K562 (cell line): ENCODE data around the gene CLCN6. TPM values are rescaled to one million over a fixed set of nuclear protein-coding genes. Genes with fewer than 3 reads are reported as not detected.

Experiments used
- CBX1 ChIP-seq: sonication (generic); IDR thresholded peaks from 2 replicates; pipeline ENCODE4 v1.6.1; 2016; ENCODE audit warnings: antibody characterized with exemption, low read depth, mild to moderate bottlenecking
- CSDE1 ChIP-seq, 2 experiments: fragments of 450-650 bp; IDR thresholded peaks; 2 replicates each; pipeline ENCODE4 v1.6.1; 2016; ENCODE audit warnings: mild to moderate bottlenecking in 1 of 2
- JUN ChIP-seq, 2 experiments: sonication (generic) in 1 of 2; formaldehyde crosslinking in 1 of 2; IDR thresholded peaks; 2 replicates each; pipeline versions ENCODE4 v1.6.1 to v1.8.0; 2012 to 2022; ENCODE audit warnings: borderline replicate concordance in 2 of 2, mild to moderate bottlenecking in 2 of 2, improper control_type of control experiment in 1 of 2, low read depth in 1 of 2, low read length in 1 of 2, missing genetic modification reagents in 1 of 2
- RCOR1 ChIP-seq, 2 experiments: IDR thresholded peaks; 2 replicates each; pipeline ENCODE4 v1.6.1; 2012; ENCODE audit warnings: low read depth in 2 of 2, low read length in 2 of 2, borderline replicate concordance in 1 of 2, improper control_type of control experiment in 1 of 2
- SMAD2 ChIP-seq: fragments of 150-350 bp; IDR thresholded peaks from 2 replicates; pipeline ENCODE4 v1.6.1; 2014; ENCODE audit warnings: low read depth, mild to moderate bottlenecking, low read length
- SNRNP70 ChIP-seq: fragments of 200-400 bp; formaldehyde crosslinking; optimal IDR thresholded peaks from 2 replicates; pipeline ENCODE3; 2017; ENCODE audit warnings: low read depth, low read length
- polyA plus RNA-seq, 8 experiments: library from polyadenylated mRNA; depleted of rRNA in 4 of 8; stranded (reverse) in 5 of 8; unstranded in 3 of 8; fragments of >200 nt; fragmentation: Nextera tagmentation in 2 of 8; fragmentation: Illumina TruSeq in 1 of 8; extraction: Ambion mirVana in 2 of 8; extraction: Trizol in 1 of 8; gene quantifications; 2 replicates each; pipeline versions ENCODE4 v1.2.1 to v1.2.3, GENCODE V29; 2011 to 2014; ENCODE audit warnings: inconsistent platforms in 1 of 8, missing spikeins in 1 of 8
- total RNA-seq, 7 experiments: library from RNA; depleted of rRNA in 6 of 7; stranded (reverse); fragments of >200 nt in 6 of 7; fragmentation: Illumina TruSeq in 2 of 7; extraction: Trizol in 2 of 7; gene quantifications; 2 replicates each; pipeline versions ENCODE4 v1.2.1 to v1.2.3, GENCODE V29; 2011 to 2021; ENCODE audit warnings: low replicate concordance in 1 of 7
- TF ChIP-seq, protein P1 (sequence below): fragments of 450-650 bp; conservative IDR thresholded peaks from 2 replicates; pipeline ENCODE4 v1.6.1; 2016; ENCODE audit warnings: missing genetic modification characterization, low read depth, mild to moderate bottlenecking, control low read depth, missing compliant biosample characterization
- TF ChIP-seq, protein P2 (sequence below): fragments of 450-650 bp; IDR thresholded peaks from 2 replicates; pipeline ENCODE4 v1.6.1; 2016; ENCODE audit warnings: mild to moderate bottlenecking
- TF ChIP-seq, protein P3 (sequence below): sonication (generic); formaldehyde crosslinking; IDR thresholded peaks from 2 replicates; pipeline ENCODE4 v1.8.0; 2023; ENCODE audit warnings: mild to moderate bottlenecking, missing genetic modification reagents
- TF ChIP-seq, protein P4 (sequence below): fragments of 450-650 bp; formaldehyde crosslinking; IDR thresholded peaks from 2 replicates; pipeline ENCODE4 v1.4.0; 2022; ENCODE audit warnings: missing genetic modification characterization

CLCN6 gene
- total and polyA plus RNA-seq, 9 of the 15 experiments (the other 6 are each of a cell fraction or from before 2014, with no cell fraction given), result 2.0 to 21.8 (median 13.6) TPM

DNA sequence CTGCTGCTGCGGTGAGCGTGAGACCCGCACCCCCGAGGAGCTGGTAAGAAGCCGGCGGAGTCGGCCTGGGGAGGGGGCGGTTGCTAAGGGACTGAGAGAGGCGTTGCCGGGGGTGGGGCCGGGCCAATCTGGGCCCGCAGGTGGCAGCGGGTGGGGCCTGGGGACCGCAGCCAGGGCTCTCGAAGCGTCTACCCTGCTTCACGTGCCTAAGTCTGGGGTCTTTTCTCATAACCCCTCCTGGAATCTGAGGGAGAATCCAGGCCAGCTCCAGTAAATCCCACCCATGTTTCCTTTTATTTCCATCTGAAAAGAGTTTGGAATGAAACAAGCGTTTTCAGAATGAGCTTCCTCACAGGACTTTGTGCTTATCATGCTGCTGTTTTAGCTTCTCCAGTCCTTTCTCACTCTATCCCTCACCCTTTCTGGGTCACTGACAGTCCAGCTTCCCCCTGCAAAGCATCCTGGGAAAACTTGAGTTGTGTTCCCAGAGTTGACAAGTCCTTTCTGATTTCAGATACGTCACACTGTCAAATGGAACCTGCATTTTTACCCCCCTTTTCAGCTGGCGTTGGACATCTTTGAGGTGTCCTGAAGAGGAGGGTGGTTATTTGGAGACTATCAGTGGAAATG is 431 bp downstream of the CLCN6 start (continued):
- TF ChIP-seq, protein P1, sequence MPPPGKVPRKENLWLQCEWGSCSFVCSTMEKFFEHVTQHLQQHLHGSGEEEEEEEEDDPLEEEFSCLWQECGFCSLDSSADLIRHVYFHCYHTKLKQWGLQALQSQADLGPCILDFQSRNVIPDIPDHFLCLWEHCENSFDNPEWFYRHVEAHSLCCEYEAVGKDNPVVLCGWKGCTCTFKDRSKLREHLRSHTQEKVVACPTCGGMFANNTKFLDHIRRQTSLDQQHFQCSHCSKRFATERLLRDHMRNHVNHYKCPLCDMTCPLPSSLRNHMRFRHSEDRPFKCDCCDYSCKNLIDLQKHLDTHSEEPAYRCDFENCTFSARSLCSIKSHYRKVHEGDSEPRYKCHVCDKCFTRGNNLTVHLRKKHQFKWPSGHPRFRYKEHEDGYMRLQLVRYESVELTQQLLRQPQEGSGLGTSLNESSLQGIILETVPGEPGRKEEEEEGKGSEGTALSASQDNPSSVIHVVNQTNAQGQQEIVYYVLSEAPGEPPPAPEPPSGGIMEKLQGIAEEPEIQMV, result no peak; the same call in 1 of the 2 replicates
- no peak for TF ChIP-seq JUN (IDR thresholded peaks at IDR 0.05; ENCODE audit: borderline replicate concordance, low read depth, low read length)
- no peak for TF ChIP-seq JUN (CRISPR knock-in tag; IDR thresholded peaks at IDR 0.05; ENCODE audit: borderline replicate concordance)
- TF ChIP-seq SNRNP70, result no peak
- TF ChIP-seq CBX1, result no peak
- no peak for TF ChIP-seq CSDE1 (IDR thresholded peaks at IDR 0.05)
- TF ChIP-seq SMAD2, result no peak
- TF ChIP-seq, protein P2, sequence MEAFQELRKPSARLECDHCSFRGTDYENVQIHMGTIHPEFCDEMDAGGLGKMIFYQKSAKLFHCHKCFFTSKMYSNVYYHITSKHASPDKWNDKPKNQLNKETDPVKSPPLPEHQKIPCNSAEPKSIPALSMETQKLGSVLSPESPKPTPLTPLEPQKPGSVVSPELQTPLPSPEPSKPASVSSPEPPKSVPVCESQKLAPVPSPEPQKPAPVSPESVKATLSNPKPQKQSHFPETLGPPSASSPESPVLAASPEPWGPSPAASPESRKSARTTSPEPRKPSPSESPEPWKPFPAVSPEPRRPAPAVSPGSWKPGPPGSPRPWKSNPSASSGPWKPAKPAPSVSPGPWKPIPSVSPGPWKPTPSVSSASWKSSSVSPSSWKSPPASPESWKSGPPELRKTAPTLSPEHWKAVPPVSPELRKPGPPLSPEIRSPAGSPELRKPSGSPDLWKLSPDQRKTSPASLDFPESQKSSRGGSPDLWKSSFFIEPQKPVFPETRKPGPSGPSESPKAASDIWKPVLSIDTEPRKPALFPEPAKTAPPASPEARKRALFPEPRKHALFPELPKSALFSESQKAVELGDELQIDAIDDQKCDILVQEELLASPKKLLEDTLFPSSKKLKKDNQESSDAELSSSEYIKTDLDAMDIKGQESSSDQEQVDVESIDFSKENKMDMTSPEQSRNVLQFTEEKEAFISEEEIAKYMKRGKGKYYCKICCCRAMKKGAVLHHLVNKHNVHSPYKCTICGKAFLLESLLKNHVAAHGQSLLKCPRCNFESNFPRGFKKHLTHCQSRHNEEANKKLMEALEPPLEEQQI, result no peak
- no peak; a peak in 1 of 4 replicates for TF ChIP-seq RCOR1 (IDR thresholded peaks at IDR 0.05; ENCODE audit: borderline replicate concordance in 1 of 2, low read depth in 2 of 2, low read length in 2 of 2)
- TF ChIP-seq, protein P3, sequence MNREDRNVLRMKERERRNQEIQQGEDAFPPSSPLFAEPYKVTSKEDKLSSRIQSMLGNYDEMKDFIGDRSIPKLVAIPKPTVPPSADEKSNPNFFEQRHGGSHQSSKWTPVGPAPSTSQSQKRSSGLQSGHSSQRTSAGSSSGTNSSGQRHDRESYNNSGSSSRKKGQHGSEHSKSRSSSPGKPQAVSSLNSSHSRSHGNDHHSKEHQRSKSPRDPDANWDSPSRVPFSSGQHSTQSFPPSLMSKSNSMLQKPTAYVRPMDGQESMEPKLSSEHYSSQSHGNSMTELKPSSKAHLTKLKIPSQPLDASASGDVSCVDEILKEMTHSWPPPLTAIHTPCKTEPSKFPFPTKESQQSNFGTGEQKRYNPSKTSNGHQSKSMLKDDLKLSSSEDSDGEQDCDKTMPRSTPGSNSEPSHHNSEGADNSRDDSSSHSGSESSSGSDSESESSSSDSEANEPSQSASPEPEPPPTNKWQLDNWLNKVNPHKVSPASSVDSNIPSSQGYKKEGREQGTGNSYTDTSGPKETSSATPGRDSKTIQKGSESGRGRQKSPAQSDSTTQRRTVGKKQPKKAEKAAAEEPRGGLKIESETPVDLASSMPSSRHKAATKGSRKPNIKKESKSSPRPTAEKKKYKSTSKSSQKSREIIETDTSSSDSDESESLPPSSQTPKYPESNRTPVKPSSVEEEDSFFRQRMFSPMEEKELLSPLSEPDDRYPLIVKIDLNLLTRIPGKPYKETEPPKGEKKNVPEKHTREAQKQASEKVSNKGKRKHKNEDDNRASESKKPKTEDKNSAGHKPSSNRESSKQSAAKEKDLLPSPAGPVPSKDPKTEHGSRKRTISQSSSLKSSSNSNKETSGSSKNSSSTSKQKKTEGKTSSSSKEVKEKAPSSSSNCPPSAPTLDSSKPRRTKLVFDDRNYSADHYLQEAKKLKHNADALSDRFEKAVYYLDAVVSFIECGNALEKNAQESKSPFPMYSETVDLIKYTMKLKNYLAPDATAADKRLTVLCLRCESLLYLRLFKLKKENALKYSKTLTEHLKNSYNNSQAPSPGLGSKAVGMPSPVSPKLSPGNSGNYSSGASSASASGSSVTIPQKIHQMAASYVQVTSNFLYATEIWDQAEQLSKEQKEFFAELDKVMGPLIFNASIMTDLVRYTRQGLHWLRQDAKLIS, result peak; percentile 66
- TF ChIP-seq, protein P4, sequence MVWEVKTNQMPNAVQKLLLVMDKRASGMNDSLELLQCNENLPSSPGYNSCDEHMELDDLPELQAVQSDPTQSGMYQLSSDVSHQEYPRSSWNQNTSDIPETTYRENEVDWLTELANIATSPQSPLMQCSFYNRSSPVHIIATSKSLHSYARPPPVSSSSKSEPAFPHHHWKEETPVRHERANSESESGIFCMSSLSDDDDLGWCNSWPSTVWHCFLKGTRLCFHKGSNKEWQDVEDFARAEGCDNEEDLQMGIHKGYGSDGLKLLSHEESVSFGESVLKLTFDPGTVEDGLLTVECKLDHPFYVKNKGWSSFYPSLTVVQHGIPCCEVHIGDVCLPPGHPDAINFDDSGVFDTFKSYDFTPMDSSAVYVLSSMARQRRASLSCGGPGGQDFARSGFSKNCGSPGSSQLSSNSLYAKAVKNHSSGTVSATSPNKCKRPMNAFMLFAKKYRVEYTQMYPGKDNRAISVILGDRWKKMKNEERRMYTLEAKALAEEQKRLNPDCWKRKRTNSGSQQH (CRISPR knock-in tag), result 0 out of 2 replicates have a peak, but pooled peaks have one; percentile 67
